Measurements from ENCODE around the gene BPIFB1. TPM values are rescaled to one million over a fixed set of nuclear protein-coding genes. Genes with fewer than 3 reads are reported as not detected.

Gene BPIFB1
- total and polyA plus RNA-seq, 2 of the 13 experiments (the other 11 are each of a cell fraction or from before 2014, with no cell fraction given), result 0.82 to 4.4 TPM

GRCh38 chr20:33277471-33278441 lies 5.3 kb upstream of the BPIFB1 start (continued):
- TF ChIP-seq ZNF614 (CRISPR knock-in tag; IDR thresholded peaks at IDR 0.05; ENCODE audit: borderline replicate concordance) (0 out of 2 replicates have a peak, but pooled peaks have one; percentile 58), SP4 (CRISPR knock-in tag; IDR thresholded peaks at IDR 0.05) (no peak), KDM6A (CRISPR knock-in tag; IDR thresholded peaks at IDR 0.05; ENCODE audit: low read depth) (no peak), REXO4 (CRISPR knock-in tag; IDR thresholded peaks at IDR 0.05; ENCODE audit: borderline replicate concordance) (peak; percentile 97), ZNF552 (CRISPR knock-in tag; IDR thresholded peaks at IDR 0.05; ENCODE audit: borderline replicate concordance) (peak; percentile 92; the same call in 1 of the 2 replicates), ZNF615 (CRISPR knock-in tag; IDR thresholded peaks at IDR 0.05; ENCODE audit: borderline replicate concordance) (no peak), ZNF816 (CRISPR knock-in tag; IDR thresholded peaks at IDR 0.05; ENCODE audit: borderline replicate concordance) (no peak; the same call in 1 of the 2 replicates), NRL (CRISPR knock-in tag; IDR thresholded peaks at IDR 0.05; ENCODE audit: borderline replicate concordance) (peak; percentile 92), JUN (CRISPR knock-in tag; IDR thresholded peaks at IDR 0.05) (peak; percentile 86), CENPBD1 (CRISPR knock-in tag; IDR thresholded peaks at IDR 0.05; ENCODE audit: borderline replicate concordance, low read depth) (0 out of 2 replicates have a peak, but pooled peaks have one; percentile 77), ZNF569 (CRISPR knock-in tag; IDR thresholded peaks at IDR 0.05; ENCODE audit: borderline replicate concordance) (no peak), TRIM24 (CRISPR knock-in tag; IDR thresholded peaks at IDR 0.05) (peak; percentile 54; the same call in 1 of the 2 replicates), POGZ (CRISPR knock-in tag; IDR thresholded peaks at IDR 0.05) (no peak), NFKBIZ (CRISPR knock-in tag; IDR thresholded peaks at IDR 0.05) (peak; percentile 96; the same call in 1 of the 2 replicates), ZNF7 (CRISPR knock-in tag; IDR thresholded peaks at IDR 0.05) (peak; percentile 42; the same call in 1 of the 2 replicates), PAX8 (CRISPR knock-in tag; IDR thresholded peaks at IDR 0.05; ENCODE audit: borderline replicate concordance) (no peak), ZEB1 (IDR thresholded peaks at IDR 0.05; ENCODE audit: insufficient replicate concordance, low read depth) (no peak), RCOR2 (CRISPR knock-in tag; IDR thresholded peaks at IDR 0.05) (0 out of 2 replicates have a peak, but pooled peaks have one; percentile 13), CBX2 (IDR thresholded peaks at IDR 0.05; ENCODE audit: low read depth, low read length) (no peak; the same call in 1 of the 2 replicates), CBX2 (CRISPR knock-in tag; IDR thresholded peaks at IDR 0.05; ENCODE audit: low read depth) (0 out of 2 replicates have a peak, but pooled peaks have one; percentile 75), KMT2A (CRISPR knock-in tag; IDR thresholded peaks at IDR 0.05) (0 out of 2 replicates have a peak, but pooled peaks have one; percentile 45), TCF7L2 (IDR thresholded peaks at IDR 0.05; ENCODE audit: low read depth, low read length) (no peak), ZNF605 (CRISPR knock-in tag; IDR thresholded peaks at IDR 0.05) (peak; percentile 97), SATB2 (CRISPR knock-in tag; IDR thresholded peaks at IDR 0.05) (no peak; the same call in 1 of the 2 replicates), KDM1A (CRISPR knock-in tag; IDR thresholded peaks at IDR 0.05) (peak; percentile 37; the same call in 1 of the 2 replicates), FOXA3 (CRISPR knock-in tag; IDR thresholded peaks at IDR 0.05) (no peak; the same call in 1 of the 2 replicates), AGO1 (IDR thresholded peaks at IDR 0.05; ENCODE audit: low read depth, low read length, poor library complexity, severe bottlenecking) (no peak), TEAD3 (CRISPR knock-in tag; optimal IDR thresholded peaks at IDR 0.05; ENCODE audit: borderline replicate concordance) (peak; percentile 61)
- TF ChIP-seq, protein P1, sequence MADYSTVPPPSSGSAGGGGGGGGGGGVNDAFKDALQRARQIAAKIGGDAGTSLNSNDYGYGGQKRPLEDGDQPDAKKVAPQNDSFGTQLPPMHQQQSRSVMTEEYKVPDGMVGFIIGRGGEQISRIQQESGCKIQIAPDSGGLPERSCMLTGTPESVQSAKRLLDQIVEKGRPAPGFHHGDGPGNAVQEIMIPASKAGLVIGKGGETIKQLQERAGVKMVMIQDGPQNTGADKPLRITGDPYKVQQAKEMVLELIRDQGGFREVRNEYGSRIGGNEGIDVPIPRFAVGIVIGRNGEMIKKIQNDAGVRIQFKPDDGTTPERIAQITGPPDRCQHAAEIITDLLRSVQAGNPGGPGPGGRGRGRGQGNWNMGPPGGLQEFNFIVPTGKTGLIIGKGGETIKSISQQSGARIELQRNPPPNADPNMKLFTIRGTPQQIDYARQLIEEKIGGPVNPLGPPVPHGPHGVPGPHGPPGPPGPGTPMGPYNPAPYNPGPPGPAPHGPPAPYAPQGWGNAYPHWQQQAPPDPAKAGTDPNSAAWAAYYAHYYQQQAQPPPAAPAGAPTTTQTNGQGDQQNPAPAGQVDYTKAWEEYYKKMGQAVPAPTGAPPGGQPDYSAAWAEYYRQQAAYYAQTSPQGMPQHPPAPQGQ (CRISPR knock-in tag; IDR thresholded peaks at IDR 0.05; ENCODE audit: borderline replicate concordance), result no peak

All from HepG2 (cell line).